ENCODE results near the gene LHPP. TPM values are rescaled to one million over a fixed set of nuclear protein-coding genes. Genes with fewer than 3 reads are reported as not detected.

The LHPP gene
- total and polyA plus RNA-seq, 2 experiments from 2014 or later, result 19.0 to 22.9 TPM

DNA sequence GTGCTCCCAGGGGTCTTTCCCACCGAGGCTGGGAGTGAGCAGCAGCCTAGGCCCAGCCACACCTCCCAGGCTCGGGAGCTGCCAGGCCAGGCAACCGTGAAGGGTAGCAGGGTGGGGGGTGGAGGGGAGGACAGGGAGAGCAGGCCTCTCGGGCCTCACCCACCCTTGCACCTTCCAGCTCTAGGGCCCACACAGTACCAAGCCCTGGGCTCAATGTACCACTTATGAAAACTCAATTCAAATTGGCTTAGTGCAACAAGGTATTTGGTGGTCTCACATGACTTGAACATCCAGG lies 155.2 kb downstream of the LHPP start:
- no peak for DNase-seq
- TF ChIP-seq EZH2phosphoT487 (IDR thresholded peaks at IDR 0.05; ENCODE audit: insufficient read depth, low read depth) (no peak), EZH2 (IDR thresholded peaks at IDR 0.05; ENCODE audit: insufficient read depth, poor library complexity, severe bottlenecking) (no peak)

DNA sequence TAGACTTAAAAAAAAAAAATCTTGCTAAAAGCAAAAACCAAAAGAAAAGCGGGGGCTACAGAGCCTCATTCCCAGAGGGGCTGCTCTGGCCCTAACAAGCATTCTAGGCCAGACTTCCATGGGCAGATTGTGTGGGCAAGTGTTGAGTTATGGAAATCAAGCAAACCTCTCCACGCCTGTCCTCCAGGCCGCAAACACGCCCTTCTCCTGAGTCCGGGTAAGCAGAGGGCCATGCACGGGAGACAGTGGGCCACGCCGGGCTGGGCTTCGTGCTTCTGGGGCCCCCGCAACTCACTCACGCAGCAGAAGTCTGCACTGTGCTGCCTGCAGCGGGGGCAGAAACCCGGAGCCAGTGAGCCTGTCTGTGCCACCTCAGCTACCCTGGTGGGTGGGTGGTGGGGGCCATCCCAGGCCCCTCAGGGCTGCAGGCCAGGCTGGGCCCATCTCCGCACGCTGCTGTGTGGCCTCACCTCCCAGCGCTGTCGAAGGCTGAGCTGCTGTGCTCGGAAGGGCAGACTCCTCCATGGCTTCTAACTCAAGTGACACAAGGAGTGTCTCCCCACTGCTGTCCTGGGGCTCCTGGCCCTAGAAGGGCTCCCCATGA lies 156.9 kb downstream of the LHPP start:
- Histone ChIP-seq H3K9me2 (ENCODE audit: insufficient read depth) (no peaks in the 10 kb centered on the region), H3K27ac (no peak overlapping the region), H3K4me2 (ENCODE audit: unreplicated experiment) (no peak overlapping the region), H3K27me3 (replicated peaks; ENCODE audit: insufficient read depth) (no peaks in the 10 kb centered on the region), H3K9me3 (ENCODE audit: low read depth) (no peaks in the 10 kb centered on the region), H3K9ac (no peak overlapping the region), H3F3A (ENCODE audit: insufficient read depth) (no peaks in the 10 kb centered on the region), H3K79me2 (ENCODE audit: insufficient read depth) (no peaks in the 10 kb centered on the region), H3K36me3 (ENCODE audit: low read depth) (no peaks in the 10 kb centered on the region), H2AFZ (no peak overlapping the region), H4K20me1 (ENCODE audit: insufficient read depth) (no peaks in the 10 kb centered on the region), H3K4me3 (no peak overlapping the region), H3K4me1 (ENCODE audit: insufficient read depth) (no peaks in the 10 kb centered on the region)
- 90 to 93% methylated on average over 15 to 17 of the region's 18 CpGs for WGBS, 2 experiments (ENCODE audit: low coverage in 1 of 2, low lambda C conversion rate in 2 of 2, missing lambda C conversion rate in 2 of 2)
- TF ChIP-seq EZH2phosphoT487 (IDR thresholded peaks at IDR 0.05; ENCODE audit: insufficient read depth, low read depth) (no peak), EZH2 (IDR thresholded peaks at IDR 0.05; ENCODE audit: insufficient read depth, poor library complexity, severe bottlenecking) (no peak)
- no peak for DNase-seq
- in situ Hi-C loops (cut with MboI), result no loop called here

More for the DNA sequence above, 155.2 kb downstream of the LHPP start:
- no peaks in the 10 kb centered on the region for H3F3A ChIP-seq (ENCODE audit: insufficient read depth)
- 40 to 61% methylated on average over 2 to 4 of the region's 4 CpGs for WGBS, 2 experiments (ENCODE audit: low coverage in 1 of 2, low lambda C conversion rate in 2 of 2, missing lambda C conversion rate in 2 of 2)
- no peaks in the 10 kb centered on the region for H3K4me1 ChIP-seq (ENCODE audit: insufficient read depth)
- H3K36me3 ChIP-seq (ENCODE audit: low read depth), result no peaks in the 10 kb centered on the region
- H3K9ac ChIP-seq, result no peak overlapping the region
- H3K4me2 ChIP-seq (ENCODE audit: unreplicated experiment), result no peak overlapping the region
- no peak overlapping the region for H3K4me3 ChIP-seq
- no peaks in the 10 kb centered on the region for H3K27me3 ChIP-seq (replicated peaks; ENCODE audit: insufficient read depth)
- H3K9me2 ChIP-seq (ENCODE audit: insufficient read depth), result no peaks in the 10 kb centered on the region
- no peak overlapping the region for H3K27ac ChIP-seq
- H2AFZ ChIP-seq, result no peak overlapping the region
- no peaks in the 10 kb centered on the region for H3K79me2 ChIP-seq (ENCODE audit: insufficient read depth)
- H3K9me3 ChIP-seq (ENCODE audit: low read depth), result no peaks in the 10 kb centered on the region
- in situ Hi-C loops (cut with MboI), result no loop called here
- no peaks in the 10 kb centered on the region for H4K20me1 ChIP-seq (ENCODE audit: insufficient read depth)

DNA sequence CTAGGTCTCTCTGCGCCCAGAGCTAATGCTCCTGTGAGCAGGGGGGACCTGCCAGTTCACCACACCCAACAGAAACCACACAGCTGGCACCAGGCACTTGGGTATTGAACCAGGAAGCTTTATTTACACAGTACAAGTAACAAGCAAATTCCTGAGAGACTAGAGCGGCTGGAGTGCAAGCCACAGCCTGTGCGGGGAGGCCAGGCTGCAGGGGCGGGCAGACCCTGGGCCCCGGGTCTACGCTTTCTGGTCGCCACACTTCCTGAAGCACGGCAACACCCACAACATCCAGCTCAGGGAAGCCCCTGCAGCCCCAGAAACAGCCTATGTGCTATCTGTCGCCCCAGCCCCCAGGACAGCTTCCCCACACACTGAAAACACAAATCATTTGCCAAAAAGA lies 157.6 kb downstream of the LHPP start:
- Histone ChIP-seq H3K9me2 (ENCODE audit: insufficient read depth) (no peaks in the 10 kb centered on the region), H3K27me3 (replicated peaks; ENCODE audit: insufficient read depth) (no peaks in the 10 kb centered on the region), H3K36me3 (ENCODE audit: low read depth) (no peaks in the 10 kb centered on the region), H3K4me2 (ENCODE audit: unreplicated experiment) (no peak overlapping the region), H3K79me2 (ENCODE audit: insufficient read depth) (no peaks in the 10 kb centered on the region), H3K27ac (no peak overlapping the region), H2AFZ (no peak overlapping the region), H3K9ac (no peak overlapping the region), H3K9me3 (ENCODE audit: low read depth) (no peaks in the 10 kb centered on the region), H3K4me1 (ENCODE audit: insufficient read depth) (no peaks in the 10 kb centered on the region), H4K20me1 (ENCODE audit: insufficient read depth) (no peaks in the 10 kb centered on the region), H3K4me3 (no peak overlapping the region), H3F3A (ENCODE audit: insufficient read depth) (no peaks in the 10 kb centered on the region)
- no peak for DNase-seq
- WGBS, 2 experiments (ENCODE audit: low coverage in 1 of 2, low lambda C conversion rate in 2 of 2, missing lambda C conversion rate in 2 of 2), result 88 to 90% methylated on average over 9 of the region's 9 CpGs
- TF ChIP-seq EZH2phosphoT487 (IDR thresholded peaks at IDR 0.05; ENCODE audit: insufficient read depth, low read depth), result no peak
- no peak for TF ChIP-seq EZH2 (IDR thresholded peaks at IDR 0.05; ENCODE audit: insufficient read depth, poor library complexity, severe bottlenecking)
- in situ Hi-C loops (cut with MboI), result no loop called here

DNA sequence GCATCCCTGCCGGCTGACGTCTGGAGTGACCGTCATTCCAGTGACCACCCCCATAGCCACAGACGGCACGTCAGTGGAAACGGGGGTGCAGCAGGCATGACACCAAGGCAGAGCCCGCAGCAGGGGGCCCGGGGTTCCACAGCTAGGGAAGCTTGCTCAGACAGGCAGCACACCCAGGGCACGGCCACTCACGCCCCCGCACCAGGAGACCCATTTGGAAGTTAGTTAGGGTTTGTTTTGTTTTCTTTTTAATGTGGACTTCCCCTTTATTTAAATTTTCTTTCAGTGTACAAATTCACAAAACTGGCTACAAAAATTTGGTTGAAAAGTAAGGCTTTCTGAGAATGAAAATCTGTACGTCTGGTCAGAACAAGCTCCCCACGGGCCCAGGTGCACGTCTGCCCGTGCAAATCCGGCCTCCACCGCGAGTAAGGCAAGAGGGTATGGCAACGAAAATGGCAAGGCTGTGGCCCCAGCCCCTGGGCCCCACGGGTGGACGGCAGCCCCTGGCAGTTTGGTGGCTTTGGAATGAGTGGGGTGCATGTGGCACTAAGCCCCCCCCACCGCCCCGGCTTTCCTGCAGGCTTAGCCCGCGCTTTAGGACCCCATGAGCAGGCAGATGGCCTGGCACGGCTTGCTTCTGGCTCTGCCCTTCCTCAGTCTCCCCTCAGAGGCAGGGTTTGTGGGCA lies 158.3 kb downstream of the LHPP start:
- Histone ChIP-seq H4K20me1 (ENCODE audit: insufficient read depth) (no peaks in the 10 kb centered on the region), H3K79me2 (ENCODE audit: insufficient read depth) (no peaks in the 10 kb centered on the region), H2AFZ (no peak overlapping the region), H3K36me3 (ENCODE audit: low read depth) (no peaks in the 10 kb centered on the region), H3K27me3 (replicated peaks; ENCODE audit: insufficient read depth) (no peaks in the 10 kb centered on the region), H3K4me3 (no peak overlapping the region), H3K9me3 (ENCODE audit: low read depth) (no peaks in the 10 kb centered on the region), H3K4me2 (ENCODE audit: unreplicated experiment) (no peak overlapping the region), H3K4me1 (ENCODE audit: insufficient read depth) (no peaks in the 10 kb centered on the region), H3K9ac (no peak overlapping the region), H3K27ac (no peak overlapping the region), H3F3A (ENCODE audit: insufficient read depth) (no peaks in the 10 kb centered on the region), H3K9me2 (ENCODE audit: insufficient read depth) (no peaks in the 10 kb centered on the region)
- WGBS, 2 experiments (ENCODE audit: low coverage in 1 of 2, low lambda C conversion rate in 2 of 2, missing lambda C conversion rate in 2 of 2), result 88 to 89% methylated on average over 26 of the region's 26 CpGs
- in situ Hi-C loops (cut with MboI), result no loop called here
- no peak for DNase-seq
- TF ChIP-seq EZH2 (IDR thresholded peaks at IDR 0.05; ENCODE audit: insufficient read depth, poor library complexity, severe bottlenecking) (no peak), EZH2phosphoT487 (IDR thresholded peaks at IDR 0.05; ENCODE audit: insufficient read depth, low read depth) (no peak)

Measured in GM23248 (cell line).